Measurements from ENCODE around the gene FLNC. TPM values are rescaled to one million over a fixed set of nuclear protein-coding genes. Genes with fewer than 3 reads are reported as not detected.

The FLNC gene
- polyA plus RNA-seq, 1 of the 3 experiments (the other 2 are of a cell fraction), result 43.7 TPM

DNA sequence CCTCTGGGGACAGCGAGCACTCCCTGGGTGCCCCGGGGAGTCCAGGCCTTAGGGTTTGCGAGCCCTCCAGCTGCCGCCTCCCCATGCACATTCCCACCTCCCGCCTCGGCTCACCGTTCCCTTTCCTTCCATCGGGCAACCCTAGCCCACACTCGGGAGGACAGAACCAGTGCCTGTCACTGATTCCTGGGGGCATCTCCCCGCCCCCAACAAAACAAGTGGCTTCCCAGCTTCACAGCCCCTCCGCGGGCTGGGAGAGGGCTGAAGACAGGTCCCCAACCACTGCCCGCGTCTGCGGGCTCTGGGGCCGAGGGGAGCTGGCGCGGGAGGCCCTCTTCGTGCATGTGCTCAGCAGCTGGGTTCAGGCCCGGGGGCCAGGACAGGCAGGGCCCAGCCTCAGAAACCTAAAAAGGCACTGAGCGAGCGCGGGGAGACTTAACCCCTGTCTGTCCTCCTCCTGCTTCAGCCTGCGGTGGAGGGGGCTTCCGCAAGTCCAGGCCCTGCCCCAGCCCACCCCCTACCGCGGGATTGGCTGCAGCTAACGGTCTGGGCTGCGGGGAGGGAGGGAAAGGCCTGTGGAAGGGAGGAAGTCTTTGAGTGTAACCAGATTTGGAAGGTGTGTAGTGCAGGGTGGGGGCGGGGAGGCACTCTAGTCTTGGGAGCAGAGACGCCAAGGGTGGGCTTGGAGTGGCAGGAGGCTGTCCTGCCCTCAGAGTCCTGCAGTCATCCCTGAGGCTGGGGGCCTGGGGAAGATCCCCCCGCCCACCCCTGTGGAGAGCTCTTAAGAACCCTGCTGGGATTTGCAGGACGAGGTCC, 1.2 kb downstream of the FLNC start:
- WGBS (ENCODE audit: low lambda C conversion rate), result 37% methylated on average over 31 of the region's 33 CpGs
- H3F3A ChIP-seq (replicated peaks; ENCODE audit: insufficient read depth), result peaks cover 52% of the 10 kb centered on the region
- H3K36me3 ChIP-seq (replicated peaks in 1 of 2; ENCODE audit: control insufficient read depth in 1 of 2, insufficient read depth in 2 of 2, low read length in 1 of 2), result peaks cover 14 to 17% of the 10 kb centered on the region in 2 experiments
- H2AFZ ChIP-seq (ENCODE audit: low read depth), result no peak overlapping the region
- peak overlapping the region; percentile 50 to 85 for H3K27ac ChIP-seq (ENCODE audit: low read depth in 2 of 2, low read length in 1 of 2)
- H3K9me2 ChIP-seq, result no peaks in the 10 kb centered on the region
- peaks cover 49% of the 10 kb centered on the region for H4K20me1 ChIP-seq (ENCODE audit: insufficient read depth)
- H3K27me3 ChIP-seq (ENCODE audit: insufficient read depth), result no peaks in the 10 kb centered on the region
- TF ChIP-seq, protein P1, sequence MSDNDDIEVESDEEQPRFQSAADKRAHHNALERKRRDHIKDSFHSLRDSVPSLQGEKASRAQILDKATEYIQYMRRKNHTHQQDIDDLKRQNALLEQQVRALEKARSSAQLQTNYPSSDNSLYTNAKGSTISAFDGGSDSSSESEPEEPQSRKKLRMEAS (IDR thresholded peaks at IDR 0.05; ENCODE audit: low read depth), result peak; percentile 76
- TF ChIP-seq JUND (IDR thresholded peaks at IDR 0.05), result no peak
- TF ChIP-seq TAF1 (IDR thresholded peaks at IDR 0.05; ENCODE audit: borderline replicate concordance, low read depth, low read length), result peak; percentile 68
- 0 out of 2 replicates have a peak, but pooled peaks have one; percentile 20 for TF ChIP-seq TEAD4 (IDR thresholded peaks at IDR 0.05; ENCODE audit: borderline replicate concordance, insufficient read depth)
- peak; percentile 54; the same call in 1 of the 2 replicates for TF ChIP-seq TCF12 (IDR thresholded peaks at IDR 0.05)
- TF ChIP-seq FOXJ3 (CRISPR knock-in tag; IDR thresholded peaks at IDR 0.05), result no peak
- TF ChIP-seq, protein P2, sequence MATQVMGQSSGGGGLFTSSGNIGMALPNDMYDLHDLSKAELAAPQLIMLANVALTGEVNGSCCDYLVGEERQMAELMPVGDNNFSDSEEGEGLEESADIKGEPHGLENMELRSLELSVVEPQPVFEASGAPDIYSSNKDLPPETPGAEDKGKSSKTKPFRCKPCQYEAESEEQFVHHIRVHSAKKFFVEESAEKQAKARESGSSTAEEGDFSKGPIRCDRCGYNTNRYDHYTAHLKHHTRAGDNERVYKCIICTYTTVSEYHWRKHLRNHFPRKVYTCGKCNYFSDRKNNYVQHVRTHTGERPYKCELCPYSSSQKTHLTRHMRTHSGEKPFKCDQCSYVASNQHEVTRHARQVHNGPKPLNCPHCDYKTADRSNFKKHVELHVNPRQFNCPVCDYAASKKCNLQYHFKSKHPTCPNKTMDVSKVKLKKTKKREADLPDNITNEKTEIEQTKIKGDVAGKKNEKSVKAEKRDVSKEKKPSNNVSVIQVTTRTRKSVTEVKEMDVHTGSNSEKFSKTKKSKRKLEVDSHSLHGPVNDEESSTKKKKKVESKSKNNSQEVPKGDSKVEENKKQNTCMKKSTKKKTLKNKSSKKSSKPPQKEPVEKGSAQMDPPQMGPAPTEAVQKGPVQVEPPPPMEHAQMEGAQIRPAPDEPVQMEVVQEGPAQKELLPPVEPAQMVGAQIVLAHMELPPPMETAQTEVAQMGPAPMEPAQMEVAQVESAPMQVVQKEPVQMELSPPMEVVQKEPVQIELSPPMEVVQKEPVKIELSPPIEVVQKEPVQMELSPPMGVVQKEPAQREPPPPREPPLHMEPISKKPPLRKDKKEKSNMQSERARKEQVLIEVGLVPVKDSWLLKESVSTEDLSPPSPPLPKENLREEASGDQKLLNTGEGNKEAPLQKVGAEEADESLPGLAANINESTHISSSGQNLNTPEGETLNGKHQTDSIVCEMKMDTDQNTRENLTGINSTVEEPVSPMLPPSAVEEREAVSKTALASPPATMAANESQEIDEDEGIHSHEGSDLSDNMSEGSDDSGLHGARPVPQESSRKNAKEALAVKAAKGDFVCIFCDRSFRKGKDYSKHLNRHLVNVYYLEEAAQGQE (IDR thresholded peaks at IDR 0.05; ENCODE audit: low read depth, low read length), result no peak
- peak; percentile 44; the same call in 1 of the 2 replicates for TF ChIP-seq ELF1 (IDR thresholded peaks at IDR 0.05)
- no peak for TF ChIP-seq SMC3 (IDR thresholded peaks at IDR 0.05; ENCODE audit: low read depth, low read length)
- TF ChIP-seq NFIC (IDR thresholded peaks at IDR 0.05; ENCODE audit: borderline replicate concordance), result peak; percentile 17; the same call in 1 of the 2 replicates
- TF ChIP-seq CHD2 (IDR thresholded peaks at IDR 0.05; ENCODE audit: low read length, partially characterized antibody), result peak; percentile 25
- TF ChIP-seq RCOR1 (IDR thresholded peaks at IDR 0.05; ENCODE audit: low read length), result no peak
- peak; percentile 72 for TF ChIP-seq POLR2AphosphoS5 (IDR thresholded peaks at IDR 0.05; ENCODE audit: low read depth, low read length)
- peak overlapping the region; percentile 68 to 90 for H3K4me3 ChIP-seq (ENCODE audit: low read depth in 2 of 2, low read length in 1 of 2)
- H3K4me1 ChIP-seq (ENCODE audit: control insufficient read depth in 1 of 2, insufficient read depth in 2 of 2, low read depth in 1 of 2, low read length in 1 of 2), result peaks cover 43 to 48% of the 10 kb centered on the region in 2 experiments; a peak in 3 of 4 replicates
- no peaks in the 10 kb centered on the region for H3K9me3 ChIP-seq
- CTCF ChIA-PET, result interaction anchor here (0.8 to 2.4 kb wide), 8 partner anchors 11 to 404 kb away, joined by 3 to 10 read pairs (median 6); partner anchors contain the start of gene ATP6V1F
- peak overlapping the region; percentile 84 for H3K9ac ChIP-seq
- peak overlapping the region; percentile 99 for H3K4me2 ChIP-seq
- DNase-seq, result peak; percentile 74
- POLR2A ChIA-PET, result interaction anchor here (1.2 to 1.5 kb wide), 3 partner anchors 13 to 32 kb away, joined by 3 read pairs; no protein-coding TSS in a partner anchor
- H3K79me2 ChIP-seq (ENCODE audit: insufficient read depth), result peaks cover 61% of the 10 kb centered on the region

Measured in SK-N-SH (cell line).